Pancreas (tissue), 10 donors: ENCODE measurements around the gene FHIT. TPM values are rescaled to one million over a fixed set of nuclear protein-coding genes. Genes with fewer than 3 reads are reported as not detected.

Experiments
- ATAC-seq, 4 donors: fragments of 200-7000 bp; cut with Tn5 transposase; one replicate each; pipeline versions ENCODE4 v1.8.0 to v1.9.1; 2020; ENCODE audit warnings: mild to moderate bottlenecking in 4 of 4, moderate library complexity in 4 of 4
- DNase-seq, 6 donors: peaks; one replicate each; pipeline ENCODE4 v3.0.0-alpha.2; 2020
- FAIRE-seq: peaks from 2 replicates; lab custom pipeline; 2012; peaks lifted over from hg19 to GRCh38; lab: Jason Lieb, UNC
- H3K27ac ChIP-seq, 4 donors: fragments of 200-600 bp; sonication (generic); 1 replicate in 3 of 4; 2 replicates in 1 of 4; pipeline versions ENCODE4 v1.5.0 to v1.8.0; 2020
- H3K27me3 ChIP-seq, 4 donors: fragments of 200-600 bp; one replicate each; pipeline ENCODE4 v1.8.0; 2021
- H3K36me3 ChIP-seq, 3 donors: fragments of 200-600 bp; sonication (generic) in 1 of 3; one replicate each; pipeline versions ENCODE4 v1.5.0 to v1.8.0; 2020 to 2021
- H3K4me1 ChIP-seq, 3 donors: fragments of 200-600 bp; one replicate each; pipeline ENCODE4 v1.8.0; 2021
- H3K4me3 ChIP-seq, 4 donors: fragments of 200-600 bp; sonication (generic) in 2 of 4; one replicate each; pipeline versions ENCODE4 v1.5.0 to v1.8.0; 2020 to 2021
- H3K9me3 ChIP-seq, 4 donors: fragments of 200-600 bp; one replicate each; pipeline ENCODE4 v1.8.0; 2021
- CTCF ChIP-seq, 4 donors: fragments of 200-600 bp; sonication (generic) in 3 of 4; IDR thresholded peaks; one replicate each; pipeline versions ENCODE4 v1.5.0 to v1.8.0; 2021; ENCODE audit warnings: antibody characterized with exemption in 4 of 4
- WGBS, 2 donors: extraction: QIAGEN DNeasy Blood & Tissue Kit; methylation state at CpG; one replicate each; pipeline ENCODE4 v1.1.7; 2013; 5-methylcytosine and 5-hydroxymethylcytosine counted together
- intact Hi-C, 3 donors: fragments of 100-400 bp; cut with DNase I; formaldehyde crosslinking; loops; one replicate each; pipeline versions ENCODE4 v1.11.1 to v1.14.2; 2022
- polyA plus RNA-seq, 2 donors: library from polyadenylated mRNA; stranded (reverse); fragments of 200-250 nt; gene quantifications; one replicate each; pipeline ENCODE4 v1.2.3, GENCODE V29; 2013
- total RNA-seq, 6 donors: library from RNA; stranded (reverse); fragmentation: NEBNext Ultra II Directional in 4 of 6; extraction: Animal tissue kit (Norgen Biotek cat#: 25700) in 4 of 6; gene quantifications; one replicate each; pipeline versions ENCODE4 v1.2.1 to v1.2.4, GENCODE V29; 2021 to 2023
- donor health status: healthy with polysubstance abuse.
- donor health status: DM: no; HTN: no; CAD: no; lungs with moderate emphysema.
- donor health status: DM: no; HTN: no; CAD: no.
- donor health status: control.
- donor health status: control.
- donor health status: Bipolar disorder and iron deficiency.
- donor health status: DM: yes; HTN: yes; CAD: no.
- donor health status: DM: no; HTN: no; CAD: no.
- donor health status: DM: no; HTN: no; CAD: no.
- donor health status: DM: yes; HTN: yes; CAD: no.

The FHIT gene
- total and polyA plus RNA-seq, 8 donors = 4.8 to 15.7 (median 8.0) TPM

GRCh38 chr3:59714066-59714465 is 1537.2 kb downstream of the FHIT start:
- no peaks in the 10 kb centered on the region for H3K27me3 ChIP-seq
- H3K4me3 ChIP-seq = no peak overlapping the region
- ATAC-seq = no peak
- no peaks in the 10 kb centered on the region for H3K4me1 ChIP-seq
- no peak for TF ChIP-seq CTCF (IDR thresholded peaks at IDR 0.05)
- DNase-seq = no peak
- intact Hi-C loops = no loop called here
- FAIRE-seq = no peak
- no peaks in the 10 kb centered on the region for H3K9me3 ChIP-seq
- H3K36me3 ChIP-seq = no peaks in the 10 kb centered on the region
- 72 to 82% methylated on average over 1 of the region's 1 CpG for WGBS, 2 donors
- H3K27ac ChIP-seq = no peak overlapping the region

- WGBS, 2 donors = 58 to 73% methylated on average over 1 of the region's 1 CpG
- no peaks in the 10 kb centered on the region for H3K36me3 ChIP-seq
- no peaks in the 10 kb centered on the region for H3K4me1 ChIP-seq
- intact Hi-C loops = no loop called here
- no peak for TF ChIP-seq CTCF (IDR thresholded peaks at IDR 0.05)
- FAIRE-seq (no peak), ATAC-seq (no peak), DNase-seq (no peak)
- H3K27ac ChIP-seq = no peak overlapping the region
- H3K4me3 ChIP-seq = no peak overlapping the region
- no peaks in the 10 kb centered on the region for H3K27me3 ChIP-seq
- H3K9me3 ChIP-seq = no peaks in the 10 kb centered on the region
These were observed 1540.7 kb downstream of the FHIT start for GRCh38 chr3:59710554-59710953.

- Histone ChIP-seq H3K27me3 (no peaks in the 10 kb centered on the region), H3K4me1 (no peaks in the 10 kb centered on the region), H3K9me3 (no peaks in the 10 kb centered on the region), H3K4me3 (no peak overlapping the region), H3K36me3 (no peaks in the 10 kb centered on the region), H3K27ac (no peak overlapping the region)
- no peak for TF ChIP-seq CTCF (IDR thresholded peaks at IDR 0.05)
- intact Hi-C loops = no loop called here
- 43 to 49% methylated on average over 5 of the region's 5 CpGs for WGBS, 2 donors
- DNase-seq (peak in 2 of 6 donors; percentile 45 to 49), FAIRE-seq (no peak), ATAC-seq (peak in 2 of 4 donors; percentile 79 to 82)
These were observed 1541.3 kb downstream of the FHIT start for GRCh38 chr3:59709702-59710553.

- Histone ChIP-seq H3K4me1 (no peaks in the 10 kb centered on the region), H3K27ac (no peak overlapping the region), H3K9me3 (no peaks in the 10 kb centered on the region), H3K27me3 (no peaks in the 10 kb centered on the region), H3K4me3 (no peak overlapping the region), H3K36me3 (no peaks in the 10 kb centered on the region)
- 95 to 99% methylated on average over 3 of the region's 3 CpGs for WGBS, 2 donors
- no peak for ATAC-seq
- no peak for FAIRE-seq
- intact Hi-C loops = no loop called here
- DNase-seq = no peak
- TF ChIP-seq CTCF (IDR thresholded peaks at IDR 0.05) = no peak
These were observed 1543.0 kb downstream of the FHIT start for GRCh38 chr3:59708202-59708601.

GRCh38 chr3:59704292-59704691 is 1547.0 kb downstream of the FHIT start:
- no peak for FAIRE-seq
- DNase-seq = no peak
- TF ChIP-seq CTCF (IDR thresholded peaks at IDR 0.05) = no peak
- Histone ChIP-seq H3K9me3 (no peaks in the 10 kb centered on the region), H3K4me3 (no peak overlapping the region), H3K27me3 (no peaks in the 10 kb centered on the region), H3K27ac (no peak overlapping the region), H3K4me1 (no peaks in the 10 kb centered on the region), H3K36me3 (no peaks in the 10 kb centered on the region)
- intact Hi-C loops = no loop called here
- ATAC-seq = no peak
- WGBS, 2 donors = 68 to 87% methylated on average over 4 of the region's 4 CpGs
